ENCODE measurements around the gene COPZ1.

COPZ1 gene

GRCh38 chr12:54300225-54300731 lies 24.7 kb upstream of the COPZ1 start:
- no peak overlapping the region for H3K4me3 ChIP-seq (ENCODE audit: low read depth, low read length)
- DNase-seq (ENCODE audit: low read depth) = no peak
- TF ChIP-seq, protein P1, sequence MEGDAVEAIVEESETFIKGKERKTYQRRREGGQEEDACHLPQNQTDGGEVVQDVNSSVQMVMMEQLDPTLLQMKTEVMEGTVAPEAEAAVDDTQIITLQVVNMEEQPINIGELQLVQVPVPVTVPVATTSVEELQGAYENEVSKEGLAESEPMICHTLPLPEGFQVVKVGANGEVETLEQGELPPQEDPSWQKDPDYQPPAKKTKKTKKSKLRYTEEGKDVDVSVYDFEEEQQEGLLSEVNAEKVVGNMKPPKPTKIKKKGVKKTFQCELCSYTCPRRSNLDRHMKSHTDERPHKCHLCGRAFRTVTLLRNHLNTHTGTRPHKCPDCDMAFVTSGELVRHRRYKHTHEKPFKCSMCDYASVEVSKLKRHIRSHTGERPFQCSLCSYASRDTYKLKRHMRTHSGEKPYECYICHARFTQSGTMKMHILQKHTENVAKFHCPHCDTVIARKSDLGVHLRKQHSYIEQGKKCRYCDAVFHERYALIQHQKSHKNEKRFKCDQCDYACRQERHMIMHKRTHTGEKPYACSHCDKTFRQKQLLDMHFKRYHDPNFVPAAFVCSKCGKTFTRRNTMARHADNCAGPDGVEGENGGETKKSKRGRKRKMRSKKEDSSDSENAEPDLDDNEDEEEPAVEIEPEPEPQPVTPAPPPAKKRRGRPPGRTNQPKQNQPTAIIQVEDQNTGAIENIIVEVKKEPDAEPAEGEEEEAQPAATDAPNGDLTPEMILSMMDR (conservative IDR thresholded peaks at IDR 0.05; ENCODE audit: low read depth, low read length) = no peak

DNA sequence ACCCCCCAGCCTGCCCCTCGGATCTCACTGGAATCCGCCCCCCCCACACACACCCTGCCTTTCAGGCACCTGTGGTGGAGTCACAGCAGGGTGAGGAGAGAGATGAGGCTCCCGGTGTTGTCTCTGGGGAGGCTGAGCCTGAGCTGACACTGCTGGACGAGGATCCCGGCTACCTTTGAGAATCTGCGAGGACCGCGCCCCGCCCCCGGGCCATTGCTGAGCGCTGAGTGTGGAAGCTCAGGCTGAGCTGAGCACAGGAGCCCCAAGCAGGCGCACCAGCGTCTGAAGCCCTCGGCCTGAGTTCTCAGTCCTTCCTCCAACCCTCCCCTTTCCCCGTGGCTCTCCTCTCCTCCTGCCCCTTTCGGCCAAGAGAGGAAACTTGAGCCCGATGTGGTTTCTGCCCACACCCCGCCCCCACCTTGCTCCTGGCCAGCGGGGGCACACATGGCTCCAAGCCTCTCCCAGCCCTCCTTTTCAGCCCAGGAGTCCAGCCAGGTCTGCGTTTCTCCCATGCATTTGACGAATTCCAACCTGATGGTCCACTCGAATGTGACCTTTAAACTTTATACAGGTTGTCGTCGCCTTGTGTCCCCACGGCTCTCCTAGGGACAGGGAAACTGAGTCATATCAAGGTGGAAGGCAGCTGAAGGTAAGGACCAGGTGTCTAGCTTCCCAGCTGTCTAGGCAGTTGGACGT lies 24.1 kb upstream of the COPZ1 start, which contains the start of gene NFE2:
Gene NFE2 (minus strand): TSS at position 284 of the 696 bp plus-strand sequence. CDS start 5,767 bp downstream, outside the sequence.
- TF ChIP-seq, protein P1 (conservative IDR thresholded peaks at IDR 0.05; ENCODE audit: low read depth, low read length) = no peak
- peak; percentile 74 for DNase-seq (ENCODE audit: low read depth)
- H3K4me3 ChIP-seq (ENCODE audit: low read depth, low read length) = peak within 1 kb of the TSS; percentile 36

- H3K4me3 ChIP-seq (ENCODE audit: low read depth, low read length) = no peak overlapping the region
- DNase-seq (ENCODE audit: low read depth) = no peak
- TF ChIP-seq, protein P1 (conservative IDR thresholded peaks at IDR 0.05; ENCODE audit: low read depth, low read length) = no peak
Observed at GRCh38 chr12:54301428-54302048, 23.4 kb upstream of the COPZ1 start.

GRCh38 chr12:54303640-54304039 lies 21.3 kb upstream of the COPZ1 start:
- TF ChIP-seq, protein P1 (conservative IDR thresholded peaks at IDR 0.05; ENCODE audit: low read depth, low read length) = no peak
- DNase-seq (ENCODE audit: low read depth) = no peak
- no peak overlapping the region for H3K4me3 ChIP-seq (ENCODE audit: low read depth, low read length)

- peak overlapping the region; percentile 8 for H3K4me3 ChIP-seq (ENCODE audit: low read depth, low read length)
- DNase-seq (ENCODE audit: low read depth) = peak; percentile 71
Observed at GRCh38 chr12:54304187-54304810, 20.6 kb upstream of the COPZ1 start.

GRCh38 chr12:54306925-54307741 lies 17.8 kb upstream of the COPZ1 start:
- DNase-seq (ENCODE audit: low read depth) = peak; percentile 74
- TF ChIP-seq, protein P1 (conservative IDR thresholded peaks at IDR 0.05; ENCODE audit: low read depth, low read length) = no peak
- no peak overlapping the region for H3K4me3 ChIP-seq (ENCODE audit: low read depth, low read length)

More at GRCh38 chr12:54304187-54304810, 20.6 kb upstream of the COPZ1 start:
- TF ChIP-seq, protein P1 (conservative IDR thresholded peaks at IDR 0.05; ENCODE audit: low read depth, low read length) = no peak

All from choroid plexus epithelial cell (primary cell).